Peyer's patch (tissue), 4 donors: ENCODE results near the gene PDIK1L.

Experiments used
- CTCF ChIP-seq, 6 experiments: fragments of 450-650 bp in 4 of 6; fragments of 200-600 bp in 2 of 6; sonication (generic) in 1 of 6; IDR thresholded peaks; one replicate each; pipeline ENCODE4 v1.5.1; 2017 to 2019; ENCODE audit warnings: antibody characterized with exemption in 6 of 6, mild to moderate bottlenecking in 3 of 6, moderate library complexity in 1 of 6
- POLR2A ChIP-seq, 2 donors: fragments of 450-650 bp; IDR thresholded peaks; one replicate each; pipeline ENCODE4 v1.5.1; 2017; ENCODE audit warnings: antibody characterized with exemption in 2 of 2, mild to moderate bottlenecking in 2 of 2, moderate library complexity in 2 of 2

- TF ChIP-seq CTCF (IDR thresholded peaks at IDR 0.05) (no peak), POLR2A (IDR thresholded peaks at IDR 0.05) (no peak)
Measured at GRCh38 chr1:26122988-26123973, 11.7 kb downstream of the PDIK1L start.
